GM19372 (cell line): ENCODE results near the gene TBCD.

Source experiments
- ATAC-seq: cut with Tn5 transposase; IDR thresholded peaks from one replicate; pipeline ENCODE4 v1.9.1; 2021; ENCODE audit warnings: mild to moderate bottlenecking, low read depth, moderate library complexity; ENCODE audit not compliant: unreplicated experiment

Gene TBCD

DNA sequence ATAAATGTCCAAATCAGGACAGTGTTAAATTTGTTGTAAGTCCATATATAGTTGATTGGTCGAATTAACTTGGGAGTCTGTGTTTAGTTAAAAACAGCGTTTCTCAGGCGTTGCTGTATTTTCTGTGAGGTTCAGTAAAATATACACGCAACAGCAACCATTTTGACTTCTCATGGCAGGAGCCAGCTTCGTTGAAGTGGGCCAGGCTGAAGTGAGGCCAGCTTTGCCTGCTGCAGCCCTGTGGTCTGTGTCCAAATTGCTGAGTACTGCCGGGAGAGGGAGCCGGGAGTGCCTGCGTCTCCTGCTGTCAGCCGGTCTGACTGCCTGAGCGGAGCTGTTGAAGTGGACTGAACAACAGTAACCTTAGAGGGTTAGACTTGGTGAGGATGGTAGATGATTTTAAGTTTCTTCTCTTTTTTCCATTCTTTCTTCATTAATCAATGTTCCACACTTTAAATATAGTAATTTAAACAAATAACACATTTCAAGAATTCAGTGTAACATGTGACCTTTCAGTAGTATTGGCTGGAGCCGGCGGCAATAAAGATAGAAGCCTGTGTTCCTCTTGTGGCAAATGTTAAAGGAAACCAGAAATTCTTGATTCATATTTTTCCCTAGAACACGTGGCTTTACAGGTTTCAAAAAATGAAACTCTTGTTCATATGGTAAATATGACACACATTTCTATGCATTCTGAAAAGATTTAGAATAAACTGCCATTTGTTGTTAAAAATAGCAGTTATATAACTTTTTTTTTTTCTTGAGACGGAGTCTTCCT, 124.9 kb downstream of the TBCD start:
- ATAC-seq = no peak

DNA sequence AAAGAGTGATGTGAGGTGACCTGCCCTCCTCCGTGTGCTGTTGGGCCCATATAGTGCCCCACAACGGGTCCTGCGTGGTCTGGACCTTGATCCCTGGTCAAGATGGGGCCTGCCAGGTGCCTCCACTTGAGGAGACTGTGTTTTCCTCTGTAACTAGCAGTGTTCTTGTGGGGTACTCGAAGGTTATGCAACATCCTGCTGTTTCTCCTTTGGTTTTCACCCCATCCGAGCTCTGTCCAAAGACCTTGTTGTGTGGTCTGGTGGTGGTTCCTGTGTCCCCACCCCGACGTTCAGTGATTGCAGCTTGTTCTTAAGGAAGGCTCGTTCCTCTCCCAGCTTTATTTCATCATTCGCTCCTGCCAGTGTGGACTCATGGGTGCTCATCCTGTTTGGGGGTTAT, 126.7 kb downstream of the TBCD start:
- no peak for ATAC-seq

DNA sequence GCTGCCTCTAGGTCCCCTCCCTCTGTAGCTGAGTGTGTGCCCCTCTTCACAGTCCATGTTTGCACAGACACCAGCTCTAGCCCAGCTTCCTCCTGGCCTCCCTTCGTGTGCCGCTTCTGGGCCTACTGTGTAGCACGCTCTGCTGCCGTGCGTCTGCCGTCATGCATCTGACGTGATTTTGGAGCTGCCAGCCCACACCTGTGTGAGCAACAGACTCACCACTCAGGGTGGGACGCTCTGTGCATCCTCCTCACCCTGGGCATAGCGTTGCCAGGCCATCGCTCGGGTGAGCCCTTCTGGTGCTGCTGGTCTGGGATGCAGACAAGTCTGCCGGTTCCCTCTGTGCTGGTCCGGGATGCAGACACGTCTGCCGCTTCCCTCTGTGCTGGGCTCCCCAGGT, 127.4 kb downstream of the TBCD start:
- ATAC-seq = no peak

DNA sequence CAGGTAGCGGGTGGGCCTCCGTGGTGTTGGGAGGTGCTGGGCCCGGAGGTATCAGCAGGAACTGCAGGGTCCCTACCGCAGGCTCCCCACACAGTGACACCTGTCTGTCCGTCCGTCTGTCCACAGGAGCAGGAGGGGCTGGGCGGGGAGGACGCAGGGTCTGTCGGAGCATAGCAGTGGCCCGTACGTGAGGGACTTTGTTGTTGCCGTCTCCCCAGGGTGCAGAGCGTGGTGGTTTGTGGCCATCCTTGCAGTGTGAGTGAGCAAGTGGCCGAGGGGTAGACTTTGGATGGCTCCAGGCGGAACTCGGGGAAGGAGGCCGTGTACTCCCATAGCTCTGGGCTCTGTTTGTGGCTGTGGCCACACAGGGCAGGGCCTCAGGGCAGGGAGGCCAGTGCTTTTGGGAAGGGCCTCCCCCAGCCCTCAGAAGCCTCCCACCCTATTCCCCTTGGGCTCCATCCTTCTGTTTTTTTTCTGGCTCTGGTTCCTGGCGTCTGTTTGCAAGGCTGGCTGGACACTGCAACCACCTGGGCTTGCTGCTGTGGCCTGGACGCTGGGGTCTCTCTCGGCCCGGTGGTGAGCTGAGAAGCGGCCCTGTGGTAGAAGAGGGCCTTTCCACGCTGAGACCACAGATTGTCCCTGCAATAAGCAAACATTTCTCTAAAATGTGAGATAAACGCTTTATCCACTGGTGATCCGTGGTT, 128.9 kb downstream of the TBCD start:
- ATAC-seq = no peak

DNA sequence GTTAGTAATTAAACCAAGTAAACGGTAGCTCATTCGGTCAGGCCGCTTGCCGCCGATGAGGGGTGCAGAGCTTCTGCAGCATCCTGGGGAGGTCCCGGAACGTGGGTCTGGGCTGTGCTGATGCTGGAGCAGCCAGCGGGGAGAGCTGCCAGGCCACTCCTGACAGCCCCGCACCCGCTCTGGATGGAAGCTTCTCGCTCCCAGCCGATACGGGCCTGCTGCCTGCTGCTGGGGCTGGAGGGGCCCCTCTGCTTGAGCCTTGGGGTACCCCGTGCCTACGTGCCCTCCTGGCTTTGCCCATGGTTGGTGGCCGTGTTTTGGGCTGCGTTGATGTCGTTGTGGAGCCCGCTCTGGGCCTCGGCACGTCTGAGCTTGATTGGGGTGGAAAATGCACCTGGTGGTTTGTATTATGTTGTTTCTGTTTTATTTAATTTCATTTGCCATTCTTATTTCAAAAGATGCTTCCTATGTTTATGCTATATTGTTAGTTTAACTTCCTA, 129.5 kb downstream of the TBCD start:
- ATAC-seq = no peak

DNA sequence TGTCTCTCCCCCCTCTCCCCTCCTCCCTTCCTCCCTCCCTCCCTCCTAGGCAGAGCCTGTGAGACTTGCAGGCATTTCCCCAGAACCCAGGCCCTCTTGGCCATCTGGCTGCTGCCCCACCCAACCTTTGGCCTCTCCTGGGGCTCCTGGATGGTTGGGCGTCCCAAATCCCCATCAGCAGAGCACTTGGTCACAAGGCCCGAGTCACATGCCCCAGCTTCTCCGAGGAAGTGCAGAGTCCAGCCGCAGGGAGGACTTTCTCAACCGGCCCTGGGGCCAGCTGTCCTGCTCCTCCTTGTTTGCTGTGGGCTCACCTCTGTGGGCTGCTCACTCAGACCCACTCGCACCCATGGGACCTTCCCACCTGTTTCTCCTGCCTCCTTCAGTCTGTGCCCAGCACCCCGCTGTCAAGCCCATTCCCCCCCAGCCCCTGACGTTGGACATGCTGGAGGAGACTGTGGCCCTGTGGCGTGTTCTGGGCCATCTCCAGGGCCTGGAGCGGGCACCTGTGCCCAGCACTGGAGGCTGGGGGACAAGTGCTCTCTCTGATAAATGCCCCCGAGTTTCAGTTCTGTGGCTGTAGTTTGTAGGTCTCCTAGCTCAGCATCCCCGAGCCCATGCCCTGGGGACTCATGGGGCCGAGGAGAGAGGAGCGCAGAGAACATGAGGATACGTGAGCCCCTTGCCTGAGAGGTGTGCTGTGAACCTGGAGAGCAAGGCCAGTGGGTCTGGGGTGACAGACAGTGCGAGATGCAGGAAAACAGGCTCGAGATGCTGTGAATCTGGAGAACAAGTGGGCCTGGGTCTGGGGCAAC, 130.2 kb downstream of the TBCD start:
- no peak for ATAC-seq

DNA sequence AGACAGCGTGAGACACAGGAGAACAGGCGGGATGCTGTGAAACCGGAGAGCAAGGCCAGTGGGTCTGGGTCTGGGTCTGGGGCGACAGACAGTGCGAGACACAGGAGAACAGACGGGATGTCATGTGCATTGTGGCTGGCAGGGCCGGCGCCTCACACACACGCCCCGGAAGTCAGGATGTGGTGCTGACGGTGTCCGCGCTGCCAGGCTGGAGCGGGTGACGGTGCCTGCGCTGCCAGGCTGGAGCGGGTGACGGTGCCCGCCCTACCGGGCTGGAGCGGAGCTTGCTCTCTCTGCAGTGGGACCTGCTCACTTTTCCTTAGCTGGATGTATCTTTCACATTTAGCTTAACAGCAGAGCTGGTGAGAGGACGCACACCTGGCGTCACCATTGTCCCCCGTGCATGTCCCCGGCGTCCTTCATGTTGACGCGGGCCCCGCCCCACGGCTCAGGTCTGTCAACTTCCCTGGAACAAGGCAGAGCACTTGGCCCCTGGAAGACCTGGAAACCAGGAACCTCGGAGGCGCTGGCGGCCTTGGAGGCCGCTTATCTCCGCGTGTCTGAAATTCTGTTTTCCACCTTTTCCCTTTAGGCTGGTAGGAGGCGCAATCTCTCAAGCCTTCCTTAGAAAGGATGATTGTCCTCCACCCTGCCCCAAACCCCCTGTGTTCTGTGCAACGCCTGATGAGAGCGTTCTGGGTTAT, 131.0 kb downstream of the TBCD start:
- ATAC-seq = no peak

DNA sequence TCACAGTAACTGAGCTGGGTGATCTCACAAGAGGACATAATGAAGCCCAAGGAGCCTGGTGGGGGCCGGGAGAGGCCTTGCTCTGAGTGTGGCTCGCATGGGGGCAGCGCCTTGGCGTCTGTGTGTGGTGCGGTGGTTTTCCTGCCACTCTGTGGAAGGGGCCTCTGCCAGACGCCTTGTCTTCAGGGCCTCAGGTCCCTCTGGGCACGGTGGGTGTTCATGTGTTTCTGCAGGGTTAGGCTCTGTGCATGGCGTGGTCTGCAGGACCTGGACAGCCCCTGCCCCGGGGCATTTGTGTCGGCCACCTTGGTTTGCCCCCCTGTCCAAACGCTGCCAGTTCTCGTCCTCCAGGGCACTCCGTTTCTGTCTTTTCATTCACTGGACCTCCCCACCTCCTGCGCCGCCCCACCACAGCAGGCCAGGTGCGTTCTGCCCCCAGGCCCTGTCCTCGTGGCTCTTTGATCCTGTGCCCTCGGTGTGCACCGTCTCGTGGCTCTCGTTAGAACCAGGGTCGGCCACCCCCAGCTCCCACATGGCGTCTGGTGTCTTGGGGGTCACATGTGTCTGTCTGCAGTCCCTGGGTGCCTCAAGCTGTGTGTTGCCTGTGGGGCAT, 131.7 kb downstream of the TBCD start:
- ATAC-seq = no peak

DNA sequence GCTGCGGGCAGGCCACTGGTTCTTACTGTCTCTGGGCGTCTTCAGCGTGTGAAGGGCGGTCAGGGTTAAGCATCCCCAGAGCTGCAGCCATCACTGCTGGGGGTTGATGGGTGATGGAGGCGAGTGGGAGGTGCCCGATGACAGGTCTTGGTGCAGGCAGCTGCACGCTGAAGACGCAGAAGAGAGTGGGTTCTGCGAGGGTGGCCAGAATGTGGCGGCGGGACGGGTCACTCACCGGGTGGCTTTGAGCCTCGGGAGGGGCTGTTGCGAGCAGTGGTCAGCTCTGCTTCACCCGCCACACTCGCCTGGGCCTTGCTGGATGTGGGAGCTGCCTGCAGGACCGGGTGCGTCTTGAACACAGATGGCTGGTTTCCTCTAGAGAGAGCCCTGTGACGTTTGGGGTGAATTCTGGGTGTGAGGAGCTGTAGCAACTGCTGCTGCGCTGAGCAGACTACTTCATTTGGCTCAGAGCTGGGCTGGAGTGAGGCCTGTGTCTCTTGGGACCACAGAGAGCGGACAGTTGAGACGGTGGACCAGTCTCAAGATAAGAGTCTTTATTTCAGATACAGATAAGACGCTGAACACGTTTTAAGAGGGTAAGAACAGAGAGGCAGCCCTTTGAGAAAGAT, 132.6 kb downstream of the TBCD start:
- no peak for ATAC-seq

DNA sequence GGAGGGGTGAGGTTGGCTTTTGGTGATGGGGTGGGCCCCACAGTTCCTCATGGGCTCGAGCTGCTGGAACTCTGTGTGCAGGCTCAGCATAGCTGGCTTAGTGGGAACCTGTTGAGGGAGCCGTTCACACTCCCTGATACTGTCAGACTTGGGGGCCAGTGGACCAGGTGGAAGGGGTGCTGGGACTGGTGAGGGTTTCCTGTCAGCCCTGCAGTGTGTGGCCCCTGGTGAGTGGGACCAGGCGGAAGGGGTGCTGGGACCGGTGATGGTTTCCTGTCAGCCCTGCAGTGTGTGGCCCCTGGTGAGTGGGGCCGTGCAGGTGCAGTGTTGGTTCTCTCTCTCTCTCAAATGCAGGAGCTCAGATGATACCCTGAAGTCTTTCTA, 133.1 kb downstream of the TBCD start:
- no peak for ATAC-seq

DNA sequence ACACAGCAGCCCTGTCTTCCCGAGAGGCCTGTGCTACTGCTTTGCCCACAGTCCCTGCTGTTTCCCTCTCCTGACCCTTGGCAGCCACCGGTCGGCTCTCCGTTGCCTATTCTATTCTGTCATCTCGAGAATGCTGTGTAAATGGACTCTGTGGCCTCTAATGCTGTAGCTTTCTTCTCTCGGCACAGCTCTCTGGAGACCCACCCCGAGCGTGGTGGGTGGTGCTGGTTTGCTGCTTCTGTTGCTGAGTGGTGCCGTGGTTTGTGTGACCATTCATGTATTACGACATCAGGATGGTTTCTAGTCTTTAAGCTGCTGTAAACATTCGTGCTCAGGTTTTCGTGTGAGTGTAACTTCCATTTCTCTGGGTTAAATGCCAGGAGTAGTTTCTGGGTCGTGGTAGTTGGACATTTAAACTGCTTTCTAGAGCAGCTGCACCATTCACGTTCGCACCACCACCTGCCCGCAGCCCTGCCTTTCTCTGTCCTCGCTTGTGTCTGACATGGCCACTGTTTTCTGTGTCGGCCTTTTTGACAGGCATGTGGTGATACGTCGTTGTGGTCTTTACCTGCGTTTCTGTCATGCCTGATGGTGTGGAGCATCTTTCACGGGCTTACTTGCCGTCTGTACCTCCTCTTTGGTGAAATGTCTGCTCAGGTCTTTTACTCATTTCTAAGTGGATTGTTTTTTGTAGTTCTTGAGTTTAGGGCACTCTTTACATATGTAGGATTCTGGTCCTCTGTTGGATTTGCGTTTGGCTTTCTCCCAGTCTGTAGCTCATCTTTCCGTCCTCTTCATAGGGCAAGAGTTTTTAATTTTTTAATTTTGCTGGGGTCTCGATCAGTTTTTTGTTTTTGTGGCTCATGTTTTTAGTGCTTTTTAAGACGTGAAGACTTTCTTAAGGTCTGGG, 135.6 kb downstream of the TBCD start:
- no peak for ATAC-seq

DNA sequence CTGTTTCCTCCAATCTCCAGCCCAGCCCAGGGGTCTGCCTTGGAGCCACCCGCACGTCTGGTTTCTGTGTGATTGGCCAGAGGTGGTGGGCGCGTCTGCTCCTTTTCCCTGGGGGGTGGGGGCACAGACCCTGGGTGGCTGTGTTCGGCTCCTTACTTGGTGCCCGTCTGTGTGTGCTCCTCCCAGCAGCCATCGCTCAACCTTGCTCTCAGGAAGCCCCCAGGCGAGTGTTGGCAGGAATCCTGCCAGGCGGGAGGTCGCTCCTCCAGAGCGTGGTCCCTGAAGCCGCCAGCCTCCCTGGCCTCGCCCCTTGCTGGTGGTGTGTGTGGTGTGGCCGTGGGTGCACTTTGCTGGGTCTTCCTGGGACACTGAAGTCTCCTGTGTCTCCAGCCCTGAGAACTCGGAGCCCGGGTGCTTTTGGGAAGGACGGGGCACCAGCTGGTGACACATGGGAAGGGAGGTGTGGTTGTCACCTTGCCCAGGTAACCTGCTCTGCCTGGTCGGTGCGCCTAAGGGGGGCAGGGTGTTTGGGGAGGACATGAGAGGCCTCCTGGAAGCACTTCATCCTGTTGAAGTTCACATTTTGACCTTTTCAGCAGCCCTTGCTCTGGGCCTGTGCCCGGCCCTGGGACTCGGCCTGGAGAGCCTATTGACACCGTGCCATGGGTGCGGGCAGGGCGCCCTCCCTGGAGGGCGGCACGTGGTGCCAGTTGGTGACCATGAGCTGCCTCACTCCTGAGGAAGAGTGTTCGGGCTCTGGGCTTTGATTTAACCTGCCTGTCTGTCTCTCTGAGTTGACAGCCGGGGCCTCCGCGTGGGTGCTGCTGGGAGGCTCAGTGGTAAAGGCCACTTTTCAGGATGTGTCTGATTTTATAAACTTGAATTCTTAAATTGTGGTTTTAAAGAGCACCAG, 137.0 kb downstream of the TBCD start:
- no peak for ATAC-seq

DNA sequence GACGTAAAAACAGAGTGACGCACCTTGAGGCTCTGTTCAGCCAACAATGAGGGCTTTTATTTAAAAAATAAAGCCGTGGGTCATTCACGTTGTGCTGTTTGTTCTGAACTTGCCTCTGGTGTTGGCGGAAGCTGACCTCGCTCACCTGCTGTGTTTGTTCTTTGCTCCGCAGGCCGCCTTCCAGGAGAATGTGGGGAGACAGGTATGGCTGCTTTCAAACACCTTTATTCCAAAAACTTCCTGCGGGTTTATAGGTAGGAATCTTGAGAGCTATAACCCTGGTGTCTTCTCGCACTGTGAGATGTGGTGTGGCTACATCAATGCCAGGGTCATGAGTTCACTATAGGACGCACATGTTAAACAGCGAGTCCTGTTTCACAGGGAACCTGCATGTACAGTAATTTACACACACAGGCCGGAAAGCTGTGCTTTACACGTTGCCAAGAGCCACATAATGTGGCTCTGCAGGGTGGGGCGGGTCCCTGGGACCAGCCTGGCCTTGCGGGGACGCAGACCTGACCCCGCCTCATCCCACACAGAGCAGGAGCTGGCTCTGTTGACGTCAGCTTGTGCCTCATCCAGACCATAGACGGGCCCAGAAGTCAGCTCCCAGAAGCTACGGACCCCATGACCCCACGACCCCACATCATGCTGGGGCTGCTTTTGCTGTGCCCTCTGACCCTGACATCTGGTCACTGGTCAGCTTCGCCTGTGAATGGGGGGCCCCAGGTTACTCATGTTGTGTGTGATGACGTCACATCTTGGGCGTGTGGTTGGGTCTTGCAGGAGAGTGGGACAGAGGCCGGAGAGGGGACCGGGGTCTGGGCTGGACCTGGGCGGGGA, 137.9 kb downstream of the TBCD start:
- no peak for ATAC-seq

DNA sequence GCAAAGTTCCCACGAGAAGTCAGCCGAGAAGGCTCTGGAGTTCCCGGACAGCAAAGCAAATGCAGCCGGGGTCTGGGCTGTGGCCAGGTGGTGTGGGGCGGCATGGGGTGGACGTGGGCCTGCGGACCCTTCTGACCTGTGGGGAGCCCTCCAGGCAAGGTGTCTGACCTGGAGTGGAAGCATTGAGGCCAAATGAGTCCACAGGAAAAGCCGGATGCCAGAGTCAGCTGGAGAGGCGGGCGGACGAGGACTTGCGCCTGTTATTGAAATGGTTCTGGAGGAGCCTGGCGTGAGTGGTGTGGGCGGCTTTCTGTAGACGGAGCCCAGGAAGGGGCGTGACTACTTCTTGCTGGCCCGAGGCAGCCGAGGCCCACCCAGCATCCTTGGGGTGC, 138.5 kb downstream of the TBCD start:
- no peak for ATAC-seq

DNA sequence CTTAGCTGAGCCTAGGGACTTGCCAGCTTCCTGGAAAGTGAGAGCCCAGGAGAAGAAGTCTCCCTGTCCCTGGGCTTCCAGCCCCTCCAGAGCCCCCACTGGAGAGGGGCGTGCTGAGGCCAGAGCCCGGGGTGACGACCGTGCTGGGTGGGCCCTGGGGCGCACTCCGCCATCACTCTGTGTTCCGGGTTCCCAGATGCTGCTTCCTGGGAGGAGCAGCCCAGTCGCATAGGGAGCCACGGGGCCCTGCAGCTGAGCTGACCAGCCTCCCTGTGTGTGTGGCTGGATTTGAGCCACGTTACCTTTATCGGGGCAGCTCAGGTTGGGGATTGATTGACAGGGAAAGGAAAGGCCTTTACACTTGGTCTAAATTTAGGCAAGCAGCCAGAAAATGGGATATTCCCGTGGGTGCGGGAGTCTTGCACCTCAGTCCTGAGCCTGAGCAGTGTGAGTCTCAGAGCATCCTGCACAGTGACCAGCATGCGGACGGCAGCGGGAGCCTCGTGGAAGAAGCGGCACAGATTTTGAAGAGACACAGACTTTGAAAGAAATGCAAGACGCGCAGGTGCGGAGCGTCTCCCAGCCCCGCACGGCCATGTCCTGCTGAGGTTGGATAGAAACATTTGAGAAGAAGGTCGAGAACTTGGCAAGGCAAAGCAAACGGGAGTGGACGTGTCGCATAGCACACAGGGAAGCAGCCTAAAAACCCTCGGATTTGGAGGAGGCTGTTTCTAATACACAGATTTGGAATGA, 139.2 kb downstream of the TBCD start:
- ATAC-seq = no peak

DNA sequence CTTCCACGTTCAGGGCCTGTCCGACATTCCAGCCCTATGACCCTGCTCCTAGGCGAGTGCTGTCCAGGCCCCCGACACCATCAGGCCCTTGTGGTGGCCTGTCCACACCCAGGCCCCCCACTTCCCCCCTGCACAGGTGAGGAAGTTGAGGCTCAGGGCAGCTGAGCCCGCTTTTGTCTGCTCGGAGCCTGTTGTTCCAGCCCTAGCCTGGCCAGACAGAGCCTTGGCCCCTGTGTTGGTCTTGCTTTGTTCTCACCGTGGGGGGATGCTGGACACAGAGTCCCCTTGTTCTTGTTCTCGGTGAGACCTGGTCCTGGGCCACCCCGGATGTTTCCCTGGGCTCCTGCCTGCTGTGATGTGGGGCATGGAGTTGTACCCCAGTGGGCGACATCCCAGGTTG, 140.0 kb downstream of the TBCD start:
- no peak for ATAC-seq
